SK-N-SH (cell line): Measurements from ENCODE around the gene PLCB1.

Source experiments
- MXI1 ChIP-seq: IDR thresholded peaks from 2 replicates; pipeline ENCODE4 v1.6.1; 2012; ENCODE audit warnings: mild to moderate bottlenecking, low read depth, low read length, improper control_type of control experiment
- SMC3 ChIP-seq: IDR thresholded peaks from 2 replicates; pipeline ENCODE4 v1.6.1; 2012; ENCODE audit warnings: low read depth, low read length, improper control_type of control experiment
- TF ChIP-seq, protein P1 (sequence below): IDR thresholded peaks from 2 replicates; pipeline ENCODE4 v1.4.0; 2012; ENCODE audit warnings: low read depth
- TF ChIP-seq, protein P2 (sequence below): IDR thresholded peaks from 2 replicates; pipeline ENCODE4 v1.4.0; 2012; ENCODE audit warnings: low read depth, borderline replicate concordance

DNA sequence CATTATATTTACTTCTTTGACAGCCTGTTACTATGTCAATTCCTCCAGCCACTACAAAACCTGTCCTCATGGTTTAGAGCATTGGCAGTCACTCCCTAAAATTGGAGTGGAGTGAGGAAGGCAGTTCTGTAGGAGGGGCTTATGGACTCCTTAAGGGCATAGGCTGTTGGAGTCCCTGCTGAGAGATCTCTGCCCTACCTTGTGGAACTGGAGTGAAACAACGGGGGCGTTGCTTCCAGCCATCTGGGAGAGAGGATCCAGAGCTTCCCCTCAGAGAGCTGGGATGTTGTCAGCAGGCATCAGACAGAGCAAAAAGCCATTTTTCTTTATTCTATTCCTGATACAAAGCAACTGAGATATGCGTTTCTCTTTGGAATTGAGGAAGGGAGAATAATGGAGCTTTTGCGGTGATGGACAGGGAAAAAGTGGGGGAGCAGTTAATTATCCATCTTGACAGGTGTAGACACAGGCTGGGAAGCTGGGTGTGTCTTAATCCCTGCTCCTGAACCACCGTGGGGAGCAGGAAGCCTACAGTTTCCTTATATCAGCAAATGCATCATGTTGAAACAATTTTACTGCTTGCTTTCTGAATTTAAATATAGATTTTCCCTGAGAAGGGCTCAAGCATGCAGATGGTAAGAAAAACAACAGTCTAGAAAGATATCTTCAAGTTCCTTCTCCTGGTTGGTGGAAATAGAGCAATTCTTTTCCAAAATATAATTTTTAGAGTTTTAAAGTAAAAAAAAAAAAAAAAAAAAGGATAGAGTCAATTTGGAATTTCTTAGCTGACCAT, 402.5 kb downstream of the PLCB1 start:
- TF ChIP-seq, protein P1, sequence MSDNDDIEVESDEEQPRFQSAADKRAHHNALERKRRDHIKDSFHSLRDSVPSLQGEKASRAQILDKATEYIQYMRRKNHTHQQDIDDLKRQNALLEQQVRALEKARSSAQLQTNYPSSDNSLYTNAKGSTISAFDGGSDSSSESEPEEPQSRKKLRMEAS: no peak
- TF ChIP-seq SMC3 (no peak), MXI1 (no peak)
- TF ChIP-seq, protein P2, sequence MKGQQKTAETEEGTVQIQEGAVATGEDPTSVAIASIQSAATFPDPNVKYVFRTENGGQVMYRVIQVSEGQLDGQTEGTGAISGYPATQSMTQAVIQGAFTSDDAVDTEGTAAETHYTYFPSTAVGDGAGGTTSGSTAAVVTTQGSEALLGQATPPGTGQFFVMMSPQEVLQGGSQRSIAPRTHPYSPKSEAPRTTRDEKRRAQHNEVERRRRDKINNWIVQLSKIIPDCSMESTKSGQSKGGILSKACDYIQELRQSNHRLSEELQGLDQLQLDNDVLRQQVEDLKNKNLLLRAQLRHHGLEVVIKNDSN: no peak
